PFSK-1 (cell line): ENCODE data around the gene THBD.

Source experiments
- POLR2AphosphoS5 ChIP-seq: IDR thresholded peaks from 2 replicates; pipeline ENCODE4 v1.6.1; 2012; ENCODE audit warnings: low read depth, mild to moderate bottlenecking, control low read depth, low read length, moderate library complexity
- TAF1 ChIP-seq: IDR thresholded peaks from 2 replicates; pipeline ENCODE4 v1.6.1; 2012; ENCODE audit warnings: low read length, control low read depth, borderline replicate concordance; ENCODE audit not compliant: insufficient read depth
- TF ChIP-seq, protein P1 (sequence below), 2 experiments: IDR thresholded peaks; 2 replicates each; pipeline versions ENCODE4 v1.6.1 to v1.8.0; 2011 to 2012; ENCODE audit warnings: low read depth in 2 of 2, low read length in 2 of 2, control low read depth in 1 of 2, inconsistent platforms in 1 of 2, mild to moderate bottlenecking in 1 of 2, moderate library complexity in 1 of 2; ENCODE audit not compliant: insufficient read depth in 1 of 2

- TF ChIP-seq, protein P1, sequence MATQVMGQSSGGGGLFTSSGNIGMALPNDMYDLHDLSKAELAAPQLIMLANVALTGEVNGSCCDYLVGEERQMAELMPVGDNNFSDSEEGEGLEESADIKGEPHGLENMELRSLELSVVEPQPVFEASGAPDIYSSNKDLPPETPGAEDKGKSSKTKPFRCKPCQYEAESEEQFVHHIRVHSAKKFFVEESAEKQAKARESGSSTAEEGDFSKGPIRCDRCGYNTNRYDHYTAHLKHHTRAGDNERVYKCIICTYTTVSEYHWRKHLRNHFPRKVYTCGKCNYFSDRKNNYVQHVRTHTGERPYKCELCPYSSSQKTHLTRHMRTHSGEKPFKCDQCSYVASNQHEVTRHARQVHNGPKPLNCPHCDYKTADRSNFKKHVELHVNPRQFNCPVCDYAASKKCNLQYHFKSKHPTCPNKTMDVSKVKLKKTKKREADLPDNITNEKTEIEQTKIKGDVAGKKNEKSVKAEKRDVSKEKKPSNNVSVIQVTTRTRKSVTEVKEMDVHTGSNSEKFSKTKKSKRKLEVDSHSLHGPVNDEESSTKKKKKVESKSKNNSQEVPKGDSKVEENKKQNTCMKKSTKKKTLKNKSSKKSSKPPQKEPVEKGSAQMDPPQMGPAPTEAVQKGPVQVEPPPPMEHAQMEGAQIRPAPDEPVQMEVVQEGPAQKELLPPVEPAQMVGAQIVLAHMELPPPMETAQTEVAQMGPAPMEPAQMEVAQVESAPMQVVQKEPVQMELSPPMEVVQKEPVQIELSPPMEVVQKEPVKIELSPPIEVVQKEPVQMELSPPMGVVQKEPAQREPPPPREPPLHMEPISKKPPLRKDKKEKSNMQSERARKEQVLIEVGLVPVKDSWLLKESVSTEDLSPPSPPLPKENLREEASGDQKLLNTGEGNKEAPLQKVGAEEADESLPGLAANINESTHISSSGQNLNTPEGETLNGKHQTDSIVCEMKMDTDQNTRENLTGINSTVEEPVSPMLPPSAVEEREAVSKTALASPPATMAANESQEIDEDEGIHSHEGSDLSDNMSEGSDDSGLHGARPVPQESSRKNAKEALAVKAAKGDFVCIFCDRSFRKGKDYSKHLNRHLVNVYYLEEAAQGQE (IDR thresholded peaks at IDR 0.05; ENCODE audit: insufficient read depth in 1 of 2, low read depth in 2 of 2, low read length in 2 of 2): no peak
- TF ChIP-seq TAF1: no peak
- no peak for TF ChIP-seq POLR2AphosphoS5
Observed at GRCh38 chr20:23005776-23006175, 43.7 kb downstream of the THBD start.
